Upper lobe of left lung (tissue), 4 donors: ENCODE data around the gene ZNF407.

Experiments
- CTCF ChIP-seq, 6 experiments: fragments of 450-650 bp in 4 of 6; fragments of 200-600 bp in 2 of 6; sonication (generic) in 2 of 6; IDR thresholded peaks; one replicate each; pipeline ENCODE4 v1.5.1; 2016 to 2019; ENCODE audit warnings: antibody characterized with exemption in 6 of 6
- POLR2A ChIP-seq, 4 donors: fragments of 450-650 bp; IDR thresholded peaks; one replicate each; pipeline ENCODE4 v1.5.1; 2016 to 2017; ENCODE audit warnings: antibody characterized with exemption in 4 of 4, mild to moderate bottlenecking in 2 of 4

GRCh38 chr18:74623047-74623816 is 25.6 kb downstream of the ZNF407 start:
- peak in 2 of 6 experiments; percentile 23 to 24 for TF ChIP-seq CTCF (IDR thresholded peaks at IDR 0.05)
- TF ChIP-seq POLR2A (IDR thresholded peaks at IDR 0.05) = no peak
